Nucleus accumbens (tissue), 56 donors: ENCODE data around the gene IFIH1.

Experiments
- DNase-seq, 56 donors: peaks; one replicate each; lab custom pipeline; 2025; lab: John Stamatoyannopoulos, UW

Gene IFIH1

GRCh38 chr2:162318328-162319180 lies at the start of gene IFIH1:
IFIH1 (minus strand) TSS chr2:162318684; CDS start chr2:162318307, 377 bp downstream.
- DNase-seq = peak in 48 of 56 donors; percentile 9 to 77 (median 45)

DNA sequence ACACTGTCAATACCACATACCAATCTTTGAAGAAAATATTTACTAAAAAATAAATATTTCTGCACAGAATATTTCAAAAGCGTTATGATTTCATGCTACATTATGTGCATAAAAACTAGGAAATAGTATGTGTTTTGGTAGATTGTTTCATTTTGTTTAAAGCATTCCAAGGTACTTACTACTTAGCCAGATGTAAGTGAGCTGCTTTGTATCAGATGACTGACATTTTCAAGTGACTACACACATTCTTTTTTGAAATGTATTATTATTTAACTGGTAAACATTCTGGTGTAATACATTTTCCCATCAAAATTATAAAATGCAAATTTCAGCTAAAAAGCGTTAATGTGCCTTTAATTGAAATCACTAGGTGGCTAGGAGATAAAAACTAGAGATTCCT lies 46.9 kb upstream of the IFIH1 start:
- no peak for DNase-seq

DNA sequence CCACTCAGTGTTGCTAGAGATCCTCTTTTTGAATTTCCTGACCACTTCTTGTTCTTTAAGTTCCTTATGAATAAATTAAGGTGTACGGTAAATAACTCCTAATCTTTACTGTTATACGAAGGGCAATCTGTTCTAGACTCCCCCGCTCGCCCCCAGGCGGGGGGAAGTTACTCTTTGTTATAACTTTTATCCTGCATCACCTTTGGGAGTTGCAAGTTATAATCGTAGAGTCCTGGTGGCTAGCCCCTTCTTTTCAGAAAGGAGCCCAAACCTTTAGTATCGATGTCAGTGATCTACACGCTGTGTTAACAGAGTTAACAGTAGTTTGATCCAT lies 26.1 kb upstream of the IFIH1 start:
- DNase-seq = peak in 2 of 56 donors; percentile 14 to 57

DNA sequence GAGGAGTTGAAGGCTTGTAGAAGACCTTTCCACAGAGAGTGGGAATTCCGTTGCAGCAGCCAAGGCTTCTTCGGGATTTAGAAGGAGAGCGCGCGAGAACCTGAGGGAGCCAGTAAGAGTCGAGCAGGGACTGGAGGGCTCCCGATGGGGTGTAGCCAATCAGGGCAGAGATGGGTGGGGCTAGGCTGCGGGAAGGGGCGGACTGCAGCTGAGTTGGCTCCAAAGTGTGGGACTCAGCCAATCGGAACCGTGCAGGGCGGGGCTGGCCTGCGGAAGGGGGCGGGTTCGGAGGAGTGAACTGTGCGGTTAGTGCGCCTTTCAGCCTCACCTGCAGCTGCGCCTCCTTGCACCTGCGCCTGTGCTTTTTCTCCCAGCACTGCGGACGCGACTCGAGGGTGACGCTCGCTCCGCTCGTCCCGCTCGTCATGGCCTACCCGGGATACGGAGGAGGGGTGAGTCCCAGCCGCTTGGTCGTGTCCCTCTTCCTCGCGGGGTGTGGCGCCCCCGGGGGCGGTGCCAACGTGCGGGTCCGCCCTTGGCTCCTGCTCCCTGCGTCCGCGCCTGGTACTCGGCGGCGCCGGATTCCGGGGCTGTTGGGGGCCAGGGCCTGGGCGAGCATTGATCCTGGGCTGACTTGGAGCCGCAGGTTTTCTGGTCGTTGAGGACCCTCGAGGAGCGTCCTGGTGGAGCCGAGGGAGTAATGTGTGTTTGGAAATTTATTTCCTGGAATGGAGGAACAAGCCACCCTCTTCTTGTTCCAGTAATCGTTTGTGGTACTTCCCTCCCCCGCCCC lies 25.5 kb upstream of the IFIH1 start, which contains the start of gene GCA:
TSS of gene GCA (plus strand) at position 309 of the 793 bp plus-strand sequence. CDS start at position 426, 117 bp downstream.
- DNase-seq = peak; percentile 85 to 100 (median 98)

- no peak for DNase-seq
Measured at GRCh38 chr2:162343492-162343823, 25.0 kb upstream of the IFIH1 start.

GRCh38 chr2:162342841-162343240 lies 24.4 kb upstream of the IFIH1 start:
- no peak for DNase-seq

DNA sequence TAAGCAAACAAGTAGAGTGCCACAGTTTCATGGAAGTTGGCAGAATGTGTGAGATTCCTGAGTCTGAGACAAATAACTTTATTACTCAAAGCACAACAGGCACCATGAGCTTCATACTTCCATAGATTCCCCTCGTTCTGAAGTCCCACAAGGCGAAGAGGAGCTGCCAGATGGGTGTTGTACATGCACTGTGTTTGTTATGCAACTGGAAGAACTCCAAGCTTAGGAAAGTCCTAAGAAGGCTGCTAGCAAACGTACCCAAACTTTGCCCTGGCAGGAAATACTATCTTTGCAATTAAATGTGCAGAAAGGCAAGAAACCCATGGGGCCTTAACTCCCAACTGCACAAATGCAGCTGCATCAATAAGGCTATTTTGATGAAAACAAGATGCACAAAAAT lies 23.8 kb upstream of the IFIH1 start:
- DNase-seq = no peak

GRCh38 chr2:162340822-162341221 lies 22.3 kb upstream of the IFIH1 start:
- DNase-seq = no peak

DNA sequence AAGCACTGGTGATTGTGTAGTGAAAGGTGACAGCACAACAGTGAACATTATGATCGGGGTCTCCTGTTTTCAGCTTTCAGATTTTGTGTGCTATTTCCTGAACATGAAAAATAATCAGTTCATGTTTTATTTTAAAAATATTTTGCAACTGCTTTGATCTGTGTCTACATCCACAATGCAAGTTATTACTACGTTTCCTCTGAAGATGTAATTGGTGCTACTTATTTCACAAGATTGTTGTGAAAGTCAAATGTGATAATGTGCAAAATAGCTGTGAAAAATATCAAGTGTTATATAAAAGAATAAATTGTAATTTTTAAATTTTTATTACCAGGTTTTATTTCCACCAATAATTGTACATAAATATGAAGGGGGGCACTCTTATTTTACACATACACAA lies 19.4 kb upstream of the IFIH1 start:
- DNase-seq = no peak

DNA sequence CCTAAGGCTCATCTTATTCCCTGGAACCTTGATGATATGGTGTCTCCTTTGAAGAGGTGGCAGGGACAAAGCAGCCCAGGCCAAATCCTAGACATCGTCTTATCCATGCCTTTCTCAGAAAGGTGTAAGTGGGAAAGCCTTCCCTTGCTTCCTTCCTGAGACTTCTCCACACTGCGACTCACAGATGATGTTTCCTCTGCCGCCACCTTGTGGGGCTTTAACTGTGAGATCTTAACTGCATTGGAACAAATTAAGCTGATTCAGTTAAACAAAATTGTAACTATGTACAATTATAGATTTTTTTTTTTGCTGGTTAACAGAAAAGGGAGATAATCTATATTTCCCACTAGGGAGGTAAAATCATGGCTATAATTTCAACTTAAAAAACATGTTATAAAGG lies 15.5 kb upstream of the IFIH1 start:
- peak in 5 of 56 donors; percentile 5 to 44 (median 8) for DNase-seq

DNA sequence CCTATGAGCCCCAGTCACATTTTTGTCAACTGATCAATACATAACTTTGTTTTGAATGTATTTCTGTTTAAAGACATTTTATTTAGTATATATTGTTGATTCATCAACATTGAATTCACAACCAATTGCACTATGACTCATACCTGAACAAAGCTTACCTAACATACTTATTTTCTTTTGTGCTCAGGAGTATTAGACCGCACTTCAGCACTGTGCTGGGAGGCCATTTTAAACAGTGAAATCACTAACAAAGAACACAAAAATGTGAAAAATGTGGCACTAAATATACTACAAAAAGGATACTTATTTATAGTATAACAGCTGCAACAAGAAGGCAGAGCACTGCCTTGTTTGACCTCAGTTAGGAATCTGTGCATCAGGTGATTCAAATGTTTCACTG lies 12.4 kb upstream of the IFIH1 start:
- DNase-seq = no peak

DNA sequence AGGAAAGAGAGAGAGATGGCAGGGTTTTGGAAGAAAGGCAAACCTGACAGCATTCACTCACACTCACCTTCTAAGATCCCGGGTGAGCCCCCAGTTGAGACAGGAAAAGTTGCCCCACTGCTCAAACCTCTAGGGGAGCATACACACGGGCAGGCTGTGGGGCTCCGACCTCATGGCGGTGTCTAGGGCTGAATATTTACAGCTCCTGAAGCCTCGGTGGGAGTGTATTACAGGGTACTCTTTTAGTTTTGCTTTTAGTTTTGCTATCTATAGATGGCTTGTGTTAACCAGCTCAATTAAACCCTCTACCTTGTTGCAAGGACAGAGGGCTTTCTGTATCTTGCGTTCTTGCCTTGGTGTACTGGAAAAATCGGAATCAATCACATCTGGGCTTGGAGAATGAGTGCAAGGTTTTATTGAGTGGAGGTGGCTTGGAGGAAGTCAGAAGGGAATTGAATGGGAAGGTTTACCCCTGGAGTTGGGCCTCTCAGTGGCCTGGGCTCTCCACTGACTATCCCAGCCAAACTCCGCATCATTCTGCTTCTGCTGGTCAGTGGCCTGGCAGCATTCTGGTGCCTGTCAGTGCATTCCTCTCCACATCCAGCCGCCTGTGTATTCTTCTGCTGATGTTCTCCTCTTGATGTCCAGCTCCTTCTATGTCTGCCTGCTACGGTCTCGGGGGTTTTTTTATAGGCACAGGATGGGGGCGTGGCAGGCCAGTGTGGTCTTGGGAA lies 10.1 kb upstream of the IFIH1 start:
- no peak for DNase-seq

- no peak for DNase-seq
Measured at GRCh38 chr2:162327806-162328205, 9.3 kb upstream of the IFIH1 start.

- DNase-seq = peak in 1 of 56 donors; percentile 15
Measured at GRCh38 chr2:162327134-162327769, 8.8 kb upstream of the IFIH1 start.

GRCh38 chr2:162324953-162325352 lies 6.5 kb upstream of the IFIH1 start:
- DNase-seq = no peak

- DNase-seq = no peak
Measured at GRCh38 chr2:162320864-162321517, 2.5 kb upstream of the IFIH1 start.

GRCh38 chr2:162317861-162318327 lies 590 bp downstream of the IFIH1 start:
- DNase-seq = peak in 2 of 56 donors; percentile 22 to 29

- no peak for DNase-seq
Measured at GRCh38 chr2:162317058-162317742, 1.3 kb downstream of the IFIH1 start.

- no peak for DNase-seq
Measured at GRCh38 chr2:162316590-162316989, 1.9 kb downstream of the IFIH1 start.
